SK-N-SH (cell line): ENCODE results near the gene CATSPERB. TPM values are rescaled to one million over a fixed set of nuclear protein-coding genes. Genes with fewer than 3 reads are reported as not detected.

Experiments used
- CTCF ChIA-PET: fragments of 300-600, 350-600 bp; formaldehyde crosslinking; extraction: SDS; loops from one replicate; lab custom pipeline; 2021; lab: Yijun Ruan, JAX
- POLR2A ChIA-PET: fragments of 350-600 bp; sonication (Branson Sonifier 250); formaldehyde crosslinking; extraction: SDS; loops from one replicate; lab custom pipeline; 2020; ENCODE audit warnings: antibody characterized with exemption, inconsistent platforms; lab: Yijun Ruan, JAX
- DNase-seq: peaks from one replicate; pipeline ENCODE4 v3.0.0; 2012
- H2AFZ ChIP-seq: fragments of 200-600 bp; sonication (generic); 2 replicates; pipeline ENCODE4 v1.8.1; 2016; ENCODE audit warnings: antibody characterized with exemption, mild to moderate bottlenecking, low read depth
- H3F3A ChIP-seq: fragments of 200-600 bp; sonication (generic); replicated peaks from 2 replicates; pipeline ENCODE3; 2016; ENCODE audit warnings: antibody characterized with exemption, mild to moderate bottlenecking; ENCODE audit not compliant: insufficient read depth
- H3K27ac ChIP-seq, 2 experiments: fragments of 200-500 bp in 1 of 2; fragments of 200-600 bp in 1 of 2; sonication (Bioruptor generic) in 1 of 2; sonication (generic), shearing (Covaris generic) in 1 of 2; 2 replicates each; pipeline versions ENCODE4 v1.5.1 to v1.6.1; 2014 to 2016; ENCODE audit warnings: low read depth in 2 of 2, inconsistent platforms in 1 of 2, low read length in 1 of 2, mild to moderate bottlenecking in 1 of 2, mixed read lengths in 1 of 2
- H3K27me3 ChIP-seq: fragments of 200-600 bp; sonication (generic), shearing (Covaris generic); 2 replicates; pipeline ENCODE4 v1.6.1; 2016; ENCODE audit warnings: mixed run types; ENCODE audit not compliant: insufficient read depth
- H3K36me3 ChIP-seq, 2 experiments: fragments of 200-500 bp in 1 of 2; fragments of 200-600 bp in 1 of 2; sonication (Bioruptor generic) in 1 of 2; sonication (generic) in 1 of 2; replicated peaks in 1 of 2; 2 replicates each; pipeline versions ENCODE3 to v1.5.1; 2014 to 2016; ENCODE audit warnings: low read length in 1 of 2, mild to moderate bottlenecking in 1 of 2; ENCODE audit not compliant: insufficient read depth in 2 of 2, control insufficient read depth in 1 of 2
- H3K4me1 ChIP-seq, 2 experiments: fragments of 200-500 bp in 1 of 2; fragments of 200-600 bp in 1 of 2; sonication (Bioruptor generic) in 1 of 2; sonication (generic), shearing (Covaris generic) in 1 of 2; 2 replicates each; pipeline versions ENCODE4 v1.5.1 to v1.6.1; 2014 to 2016; ENCODE audit warnings: low read depth in 1 of 2, low read length in 1 of 2, mixed run types in 1 of 2; ENCODE audit not compliant: insufficient read depth in 2 of 2, control insufficient read depth in 1 of 2
- H3K4me2 ChIP-seq: fragments of 200-600 bp; sonication (generic), shearing (Covaris generic); 2 replicates; pipeline ENCODE4 v1.6.1; 2017; ENCODE audit warnings: mixed run types
- H3K4me3 ChIP-seq, 2 experiments: fragments of 200-500 bp in 1 of 2; fragments of 200-600 bp in 1 of 2; sonication (Bioruptor generic) in 1 of 2; sonication (generic), shearing (Covaris generic) in 1 of 2; 2 replicates each; pipeline versions ENCODE4 v1.5.1 to v1.8.1; 2014 to 2016; ENCODE audit warnings: low read depth in 2 of 2, inconsistent platforms in 1 of 2, low read length in 1 of 2, mild to moderate bottlenecking in 1 of 2, mixed read lengths in 1 of 2, moderate library complexity in 1 of 2
- H3K79me2 ChIP-seq: fragments of 200-600 bp; sonication (generic); 2 replicates; pipeline ENCODE4 v1.8.1; 2017; ENCODE audit warnings: mild to moderate bottlenecking; ENCODE audit not compliant: insufficient read depth
- H3K9ac ChIP-seq: fragments of 200-600 bp; sonication (generic); 2 replicates; pipeline ENCODE4 v1.6.1; 2017; ENCODE audit warnings: mixed run types
- H3K9me2 ChIP-seq: fragments of 200-600 bp; sonication (generic); 2 replicates; pipeline ENCODE4 v1.6.1; 2017; ENCODE audit warnings: mixed run types
- H3K9me3 ChIP-seq: fragments of 200-600 bp; sonication (generic); 2 replicates; pipeline ENCODE4 v1.6.1; 2017; ENCODE audit warnings: mixed run types, mild to moderate bottlenecking, moderate library complexity
- H4K20me1 ChIP-seq: fragments of 200-600 bp; sonication (generic); 2 replicates; pipeline ENCODE4 v1.6.1; 2017; ENCODE audit warnings: mild to moderate bottlenecking, mixed run types; ENCODE audit not compliant: insufficient read depth
- CHD2 ChIP-seq: fragments of 150-350 bp; IDR thresholded peaks from 2 replicates; pipeline ENCODE4 v1.6.1; 2018; ENCODE audit warnings: low read length; ENCODE audit not compliant: partially characterized antibody
- EP300 ChIP-seq, 2 experiments: IDR thresholded peaks; 2 replicates each; pipeline versions ENCODE4 v1.4.0 to v1.6.1; 2012; ENCODE audit warnings: borderline replicate concordance in 1 of 2, low read depth in 1 of 2, low read length in 1 of 2
- EZH2phosphoT487 ChIP-seq: fragments of 200-600 bp; sonication (generic); IDR thresholded peaks from 2 replicates; pipeline ENCODE4 v1.6.1; 2017; ENCODE audit warnings: low read depth, mixed run types, mild to moderate bottlenecking, antibody characterized with exemption, moderate library complexity, borderline replicate concordance
- FOSL2 ChIP-seq: IDR thresholded peaks from 2 replicates; pipeline ENCODE4 v1.4.0; 2012; ENCODE audit warnings: low read depth, mild to moderate bottlenecking, moderate library complexity, borderline replicate concordance
- GATA2 ChIP-seq: sonication (generic); formaldehyde crosslinking; IDR thresholded peaks from 2 replicates; pipeline ENCODE4 v1.5.0; 2020; ENCODE audit warnings: mild to moderate bottlenecking, missing genetic modification reagents
- MAX ChIP-seq: IDR thresholded peaks from 2 replicates; pipeline ENCODE4 v1.4.0; 2012; ENCODE audit warnings: low read depth
- MEF2A ChIP-seq: IDR thresholded peaks from 2 replicates; pipeline ENCODE4 v1.4.0; 2012; ENCODE audit warnings: low read depth, borderline replicate concordance
- MXI1 ChIP-seq: IDR thresholded peaks from 2 replicates; pipeline ENCODE4 v1.6.1; 2012; ENCODE audit warnings: mild to moderate bottlenecking, low read depth, low read length, improper control_type of control experiment
- NRF1 ChIP-seq: IDR thresholded peaks from 2 replicates; pipeline ENCODE4 v1.6.1; 2012; ENCODE audit warnings: low read depth, mild to moderate bottlenecking, low read length
- RCOR1 ChIP-seq: fragments of 150-350 bp; IDR thresholded peaks from 2 replicates; pipeline ENCODE4 v1.6.1; 2017; ENCODE audit warnings: antibody characterized with exemption, low read length
- RFX5 ChIP-seq: IDR thresholded peaks from 2 replicates; pipeline ENCODE4 v1.6.1; 2012; ENCODE audit warnings: mild to moderate bottlenecking, improper control_type of control experiment, low read length
- RXRA ChIP-seq: IDR thresholded peaks from 2 replicates; pipeline ENCODE4 v1.4.0; 2012; ENCODE audit warnings: low read depth, mild to moderate bottlenecking, borderline replicate concordance
- SIN3A ChIP-seq: IDR thresholded peaks from 2 replicates; pipeline ENCODE4 v1.6.1; 2012; ENCODE audit warnings: low read depth, mild to moderate bottlenecking, low read length, moderate library complexity, borderline replicate concordance
- SMC3 ChIP-seq: IDR thresholded peaks from 2 replicates; pipeline ENCODE4 v1.6.1; 2012; ENCODE audit warnings: low read depth, low read length, improper control_type of control experiment
- USF2 ChIP-seq: fragments of 150-350 bp; IDR thresholded peaks from 2 replicates; pipeline ENCODE4 v1.6.1; 2017; ENCODE audit warnings: antibody characterized with exemption, low read length, low read depth, borderline replicate concordance
- YY1 ChIP-seq: IDR thresholded peaks from 2 replicates; pipeline ENCODE4 v1.4.0; 2012; ENCODE audit warnings: low read depth, mild to moderate bottlenecking
- WGBS: methylation state at CpG from one replicate; pipeline ENCODE4 v1.1.6; 2017; ENCODE audit warnings: low lambda C conversion rate; 5-methylcytosine and 5-hydroxymethylcytosine counted together
- polyA plus RNA-seq, 3 experiments: library from polyadenylated mRNA; depleted of rRNA; stranded (reverse); fragments of >200 nt; gene quantifications; 2 replicates each; pipeline ENCODE4 v1.2.3, GENCODE V29; 2012
- TF ChIP-seq, protein P1 (sequence below): IDR thresholded peaks from 2 replicates; pipeline ENCODE4; 2012
- TF ChIP-seq, protein P2 (sequence below): IDR thresholded peaks from 2 replicates; pipeline ENCODE4 v1.4.0; 2012; ENCODE audit warnings: low read depth, borderline replicate concordance
- TF ChIP-seq, protein P3 (sequence below): IDR thresholded peaks from 2 replicates; pipeline ENCODE4 v1.4.0; 2012; ENCODE audit warnings: low read depth, borderline replicate concordance
- TF ChIP-seq, protein P4 (sequence below): fragments of 200-600 bp; sonication (generic); IDR thresholded peaks from 2 replicates; pipeline ENCODE4 v1.6.1; 2017; ENCODE audit warnings: antibody characterized with exemption, mild to moderate bottlenecking, moderate library complexity

Gene CATSPERB
- polyA plus RNA-seq, 1 of the 3 experiments (the other 2 are of a cell fraction), result 0.08 TPM

- TF ChIP-seq YY1 (no peak), FOSL2 (no peak), RXRA (no peak)
- TF ChIP-seq, protein P1, sequence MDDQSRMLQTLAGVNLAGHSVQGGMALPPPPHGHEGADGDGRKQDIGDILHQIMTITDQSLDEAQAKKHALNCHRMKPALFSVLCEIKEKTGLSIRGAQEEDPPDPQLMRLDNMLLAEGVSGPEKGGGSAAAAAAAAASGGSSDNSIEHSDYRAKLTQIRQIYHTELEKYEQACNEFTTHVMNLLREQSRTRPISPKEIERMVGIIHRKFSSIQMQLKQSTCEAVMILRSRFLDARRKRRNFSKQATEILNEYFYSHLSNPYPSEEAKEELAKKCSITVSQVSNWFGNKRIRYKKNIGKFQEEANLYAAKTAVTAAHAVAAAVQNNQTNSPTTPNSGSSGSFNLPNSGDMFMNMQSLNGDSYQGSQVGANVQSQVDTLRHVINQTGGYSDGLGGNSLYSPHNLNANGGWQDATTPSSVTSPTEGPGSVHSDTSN, result no peak
- TF ChIP-seq, protein P2, sequence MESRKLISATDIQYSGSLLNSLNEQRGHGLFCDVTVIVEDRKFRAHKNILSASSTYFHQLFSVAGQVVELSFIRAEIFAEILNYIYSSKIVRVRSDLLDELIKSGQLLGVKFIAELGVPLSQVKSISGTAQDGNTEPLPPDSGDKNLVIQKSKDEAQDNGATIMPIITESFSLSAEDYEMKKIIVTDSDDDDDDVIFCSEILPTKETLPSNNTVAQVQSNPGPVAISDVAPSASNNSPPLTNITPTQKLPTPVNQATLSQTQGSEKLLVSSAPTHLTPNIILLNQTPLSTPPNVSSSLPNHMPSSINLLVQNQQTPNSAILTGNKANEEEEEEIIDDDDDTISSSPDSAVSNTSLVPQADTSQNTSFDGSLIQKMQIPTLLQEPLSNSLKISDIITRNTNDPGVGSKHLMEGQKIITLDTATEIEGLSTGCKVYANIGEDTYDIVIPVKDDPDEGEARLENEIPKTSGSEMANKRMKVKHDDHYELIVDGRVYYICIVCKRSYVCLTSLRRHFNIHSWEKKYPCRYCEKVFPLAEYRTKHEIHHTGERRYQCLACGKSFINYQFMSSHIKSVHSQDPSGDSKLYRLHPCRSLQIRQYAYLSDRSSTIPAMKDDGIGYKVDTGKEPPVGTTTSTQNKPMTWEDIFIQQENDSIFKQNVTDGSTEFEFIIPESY, result no peak
Observed at GRCh38 chr14:91694643-91695042, 37.2 kb downstream of the CATSPERB start (continued).

DNA sequence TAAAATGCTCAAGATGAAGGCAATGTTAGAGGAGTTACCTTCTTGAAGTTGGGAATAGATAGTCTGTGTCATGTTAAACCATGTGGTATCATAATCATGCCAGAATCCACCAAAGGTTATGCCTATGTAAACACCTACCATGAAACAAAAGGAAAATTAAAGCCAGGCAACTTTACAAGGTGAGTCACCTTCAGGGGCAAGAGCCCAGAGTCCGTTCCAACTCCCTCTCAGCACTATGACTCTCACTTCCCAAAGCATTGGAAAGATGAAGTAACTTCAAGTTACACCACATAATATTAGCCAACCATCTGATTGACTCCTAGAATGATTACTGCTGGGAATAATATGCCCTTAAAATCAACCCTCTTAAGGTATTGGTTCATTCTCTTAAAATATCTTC is 38.5 kb downstream of the CATSPERB start:
- CTCF ChIA-PET, result no interaction called here
- no peaks in the 10 kb centered on the region for H3K4me1 ChIP-seq

More for the DNA sequence above, 38.5 kb downstream of the CATSPERB start:
- no peaks in the 10 kb centered on the region for H3K36me3 ChIP-seq
- no peak overlapping the region for H3K4me3 ChIP-seq
- no peaks in the 10 kb centered on the region for H4K20me1 ChIP-seq
- H3K27me3 ChIP-seq, result no peaks in the 10 kb centered on the region
- no peaks in the 10 kb centered on the region for H3K79me2 ChIP-seq
- TF ChIP-seq NRF1 (no peak), MEF2A (no peak), RXRA (no peak), GATA2 (CRISPR knock-in tag) (no peak), MAX (no peak), FOSL2 (no peak), SIN3A (no peak), MXI1 (no peak), YY1 (no peak), SMC3 (no peak), RCOR1 (no peak), RFX5 (no peak), EP300 (IDR thresholded peaks at IDR 0.05; ENCODE audit: borderline replicate concordance in 1 of 2, low read depth in 1 of 2, low read length in 1 of 2) (no peak), USF2 (no peak), CHD2 (no peak), EZH2phosphoT487 (no peak)
- TF ChIP-seq, protein P2, result no peak
- TF ChIP-seq, protein P1, result no peak
- TF ChIP-seq, protein P3, sequence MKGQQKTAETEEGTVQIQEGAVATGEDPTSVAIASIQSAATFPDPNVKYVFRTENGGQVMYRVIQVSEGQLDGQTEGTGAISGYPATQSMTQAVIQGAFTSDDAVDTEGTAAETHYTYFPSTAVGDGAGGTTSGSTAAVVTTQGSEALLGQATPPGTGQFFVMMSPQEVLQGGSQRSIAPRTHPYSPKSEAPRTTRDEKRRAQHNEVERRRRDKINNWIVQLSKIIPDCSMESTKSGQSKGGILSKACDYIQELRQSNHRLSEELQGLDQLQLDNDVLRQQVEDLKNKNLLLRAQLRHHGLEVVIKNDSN, result no peak
- TF ChIP-seq, protein P4, sequence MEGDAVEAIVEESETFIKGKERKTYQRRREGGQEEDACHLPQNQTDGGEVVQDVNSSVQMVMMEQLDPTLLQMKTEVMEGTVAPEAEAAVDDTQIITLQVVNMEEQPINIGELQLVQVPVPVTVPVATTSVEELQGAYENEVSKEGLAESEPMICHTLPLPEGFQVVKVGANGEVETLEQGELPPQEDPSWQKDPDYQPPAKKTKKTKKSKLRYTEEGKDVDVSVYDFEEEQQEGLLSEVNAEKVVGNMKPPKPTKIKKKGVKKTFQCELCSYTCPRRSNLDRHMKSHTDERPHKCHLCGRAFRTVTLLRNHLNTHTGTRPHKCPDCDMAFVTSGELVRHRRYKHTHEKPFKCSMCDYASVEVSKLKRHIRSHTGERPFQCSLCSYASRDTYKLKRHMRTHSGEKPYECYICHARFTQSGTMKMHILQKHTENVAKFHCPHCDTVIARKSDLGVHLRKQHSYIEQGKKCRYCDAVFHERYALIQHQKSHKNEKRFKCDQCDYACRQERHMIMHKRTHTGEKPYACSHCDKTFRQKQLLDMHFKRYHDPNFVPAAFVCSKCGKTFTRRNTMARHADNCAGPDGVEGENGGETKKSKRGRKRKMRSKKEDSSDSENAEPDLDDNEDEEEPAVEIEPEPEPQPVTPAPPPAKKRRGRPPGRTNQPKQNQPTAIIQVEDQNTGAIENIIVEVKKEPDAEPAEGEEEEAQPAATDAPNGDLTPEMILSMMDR, result no peak
- TF ChIP-seq, all 33 proteins: peak for 0
- 9% methylated on average over 1 of the region's 1 CpG for WGBS
- no peak for DNase-seq
- Histone ChIP-seq H3K9me2 (no peaks in the 10 kb centered on the region), H3K4me2 (no peak overlapping the region), H3K9ac (no peak overlapping the region), H3K27ac (no peak overlapping the region), H3F3A (no peaks in the 10 kb centered on the region), H3K9me3 (no peaks in the 10 kb centered on the region), H2AFZ (no peak overlapping the region)
- POLR2A ChIA-PET, result no interaction called here
